ENCODE measurements around the gene ZAP70. TPM values are rescaled to one million over a fixed set of nuclear protein-coding genes. Genes with fewer than 3 reads are reported as not detected.

Gene ZAP70
- total RNA-seq, 1 experiment from 2014 or later = not detected

- peaks cover 3% of the 10 kb centered on the region; the same call in 1 of the 2 replicates for H3K36me3 ChIP-seq
- no peaks in the 10 kb centered on the region for H3K9me3 ChIP-seq
- DNase-seq = no peak
- H3K4me3 ChIP-seq = no peak overlapping the region
- no peaks in the 10 kb centered on the region for H3K27me3 ChIP-seq
Measured at GRCh38 chr2:97752342-97753334, 39.3 kb downstream of the ZAP70 start.

- no peaks in the 10 kb centered on the region for H3K27me3 ChIP-seq
- H3K4me3 ChIP-seq = no peak overlapping the region
- H3K9me3 ChIP-seq = no peaks in the 10 kb centered on the region
- H3K36me3 ChIP-seq = peaks cover 8% of the 10 kb centered on the region
- no peak for DNase-seq
Measured at GRCh38 chr2:97754690-97755346, 41.4 kb downstream of the ZAP70 start.

GRCh38 chr2:97755491-97755890 is 42.1 kb downstream of the ZAP70 start:
- no peaks in the 10 kb centered on the region for H3K9me3 ChIP-seq
- DNase-seq = no peak

GRCh38 chr2:97757062-97757461 is 43.7 kb downstream of the ZAP70 start:
- Histone ChIP-seq H3K9me3 (no peaks in the 10 kb centered on the region), H3K4me3 (no peak overlapping the region), H3K36me3 (peaks cover 13% of the 10 kb centered on the region), H3K27me3 (no peaks in the 10 kb centered on the region)
- no peak for DNase-seq

More at GRCh38 chr2:97755491-97755890, 42.1 kb downstream of the ZAP70 start:
- peaks cover 10% of the 10 kb centered on the region for H3K36me3 ChIP-seq
- H3K27me3 ChIP-seq = no peaks in the 10 kb centered on the region
- H3K4me3 ChIP-seq = no peak overlapping the region

GRCh38 chr2:97758131-97758705 is 44.8 kb downstream of the ZAP70 start:
- Histone ChIP-seq H3K27me3 (no peaks in the 10 kb centered on the region), H3K4me3 (no peak overlapping the region), H3K36me3 (peaks cover 13% of the 10 kb centered on the region), H3K9me3 (no peaks in the 10 kb centered on the region)
- DNase-seq = no peak

GRCh38 chr2:97759727-97760407 is 46.5 kb downstream of the ZAP70 start:
- H3K9me3 ChIP-seq = no peaks in the 10 kb centered on the region
- DNase-seq = no peak
- H3K4me3 ChIP-seq = no peak overlapping the region
- peaks cover 13% of the 10 kb centered on the region for H3K36me3 ChIP-seq
- no peaks in the 10 kb centered on the region for H3K27me3 ChIP-seq

GRCh38 chr2:97760480-97761049 is 47.2 kb downstream of the ZAP70 start:
- DNase-seq = no peak
- Histone ChIP-seq H3K4me3 (no peak overlapping the region), H3K9me3 (no peaks in the 10 kb centered on the region), H3K36me3 (peaks cover 13% of the 10 kb centered on the region), H3K27me3 (no peaks in the 10 kb centered on the region)

- no peak for DNase-seq
- H3K27me3 ChIP-seq = no peaks in the 10 kb centered on the region
Measured at GRCh38 chr2:97761192-97761591, 47.8 kb downstream of the ZAP70 start.

GRCh38 chr2:97763176-97763845 is 49.9 kb downstream of the ZAP70 start:
- Histone ChIP-seq H3K9me3 (no peaks in the 10 kb centered on the region), H3K36me3 (peaks cover 9% of the 10 kb centered on the region), H3K4me3 (no peak overlapping the region), H3K27me3 (no peaks in the 10 kb centered on the region)
- no peak for DNase-seq

More at GRCh38 chr2:97761192-97761591, 47.8 kb downstream of the ZAP70 start:
- Histone ChIP-seq H3K36me3 (peaks cover 13% of the 10 kb centered on the region), H3K4me3 (no peak overlapping the region), H3K9me3 (no peaks in the 10 kb centered on the region)

- peaks cover 5% of the 10 kb centered on the region for H3K36me3 ChIP-seq
- no peak for DNase-seq
- no peaks in the 10 kb centered on the region for H3K9me3 ChIP-seq
- no peaks in the 10 kb centered on the region for H3K27me3 ChIP-seq
- no peak overlapping the region for H3K4me3 ChIP-seq
Measured at GRCh38 chr2:97764559-97765263, 51.3 kb downstream of the ZAP70 start.

- H3K36me3 ChIP-seq = peaks cover 3% of the 10 kb centered on the region; the same call in 1 of the 2 replicates
- no peaks in the 10 kb centered on the region for H3K9me3 ChIP-seq
- H3K27me3 ChIP-seq = no peaks in the 10 kb centered on the region
- H3K4me3 ChIP-seq = no peak overlapping the region
- DNase-seq = no peak
Measured at GRCh38 chr2:97765933-97766332, 52.6 kb downstream of the ZAP70 start.

GRCh38 chr2:97766567-97766966 is 53.2 kb downstream of the ZAP70 start:
- no peaks in the 10 kb centered on the region for H3K9me3 ChIP-seq

GRCh38 chr2:97769308-97769707 is 55.9 kb downstream of the ZAP70 start:
- Histone ChIP-seq H3K9me3 (no peaks in the 10 kb centered on the region), H3K4me3 (no peak overlapping the region), H3K27me3 (no peaks in the 10 kb centered on the region), H3K36me3 (peaks cover 9% of the 10 kb centered on the region; the same call in 1 of the 2 replicates)
- no peak for DNase-seq

More at GRCh38 chr2:97766567-97766966, 53.2 kb downstream of the ZAP70 start:
- peaks cover 3% of the 10 kb centered on the region; the same call in 1 of the 2 replicates for H3K36me3 ChIP-seq
- H3K27me3 ChIP-seq = no peaks in the 10 kb centered on the region
- no peak for DNase-seq
- no peak overlapping the region for H3K4me3 ChIP-seq

GRCh38 chr2:97769711-97770110 is 56.3 kb downstream of the ZAP70 start:
- DNase-seq = no peak
- H3K4me3 ChIP-seq = no peak overlapping the region
- peaks cover 9% of the 10 kb centered on the region; the same call in 1 of the 2 replicates for H3K36me3 ChIP-seq
- no peaks in the 10 kb centered on the region for H3K9me3 ChIP-seq
- no peaks in the 10 kb centered on the region for H3K27me3 ChIP-seq

GRCh38 chr2:97770445-97770844 is 57.1 kb downstream of the ZAP70 start:
- no peak for DNase-seq
- H3K4me3 ChIP-seq = no peak overlapping the region
- no peaks in the 10 kb centered on the region for H3K9me3 ChIP-seq
- H3K27me3 ChIP-seq = no peaks in the 10 kb centered on the region
- peaks cover 9% of the 10 kb centered on the region; the same call in 1 of the 2 replicates for H3K36me3 ChIP-seq

Data from MG63 (cell line).